HG03521 (cell line): Measurements from ENCODE around the gene POU2F2.
A peak's percentile ranks its signal among the peaks of the same experiment; 100 is the strongest.

Source experiments
- ATAC-seq: cut with Tn5 transposase; IDR thresholded peaks from one replicate; pipeline ENCODE4 v1.9.1; 2021; ENCODE audit warnings: mild to moderate bottlenecking, moderate library complexity; ENCODE audit not compliant: unreplicated experiment

POU2F2 gene

GRCh38 chr19:42126574-42126973 lies 5.7 kb downstream of the POU2F2 start:
- no peak for ATAC-seq

GRCh38 chr19:42125536-42125935 lies 6.7 kb downstream of the POU2F2 start:
- ATAC-seq, result no peak

GRCh38 chr19:42124386-42124901 lies 7.8 kb downstream of the POU2F2 start:
- ATAC-seq, result no peak

- no peak for ATAC-seq
These were observed 8.5 kb downstream of the POU2F2 start for GRCh38 chr19:42123765-42124164.

GRCh38 chr19:42122691-42123607 lies 9.3 kb downstream of the POU2F2 start:
- ATAC-seq, result no peak

- ATAC-seq, result no peak
These were observed 10.6 kb downstream of the POU2F2 start for GRCh38 chr19:42121656-42122069.

GRCh38 chr19:42121036-42121621 lies 11.1 kb downstream of the POU2F2 start:
- no peak for ATAC-seq

- no peak for ATAC-seq
These were observed 11.8 kb downstream of the POU2F2 start for GRCh38 chr19:42120276-42120980.

- ATAC-seq, result no peak
These were observed 15.2 kb downstream of the POU2F2 start for GRCh38 chr19:42117076-42117475.

- ATAC-seq, result no peak
These were observed 15.8 kb downstream of the POU2F2 start for GRCh38 chr19:42116308-42117075.

- ATAC-seq, result no peak
These were observed 16.5 kb downstream of the POU2F2 start for GRCh38 chr19:42115705-42116104.

GRCh38 chr19:42115219-42115618 lies 17.0 kb downstream of the POU2F2 start:
- ATAC-seq, result no peak

GRCh38 chr19:42114412-42114811 lies 17.8 kb downstream of the POU2F2 start:
- ATAC-seq, result peak; percentile 51

- peak; percentile 29 for ATAC-seq
These were observed 18.5 kb downstream of the POU2F2 start for GRCh38 chr19:42113641-42114348.

- no peak for ATAC-seq
These were observed 20.4 kb downstream of the POU2F2 start for GRCh38 chr19:42111811-42112210.

GRCh38 chr19:42111384-42111783 lies 20.9 kb downstream of the POU2F2 start:
- no peak for ATAC-seq

GRCh38 chr19:42110658-42111057 lies 21.6 kb downstream of the POU2F2 start:
- ATAC-seq, result no peak

GRCh38 chr19:42109896-42110295 lies 22.4 kb downstream of the POU2F2 start:
- ATAC-seq, result no peak

GRCh38 chr19:42108527-42109389 lies 23.5 kb downstream of the POU2F2 start:
- peak; percentile 85 for ATAC-seq
